K562 (cell line): Measurements from ENCODE around the gene ZNHIT3. TPM values are rescaled to one million over a fixed set of nuclear protein-coding genes. Genes with fewer than 3 reads are reported as not detected.
A peak's percentile ranks its signal among the peaks of the same experiment; 100 is the strongest.

Experiments used
- ARID2 ChIP-seq: fragments of 450-650 bp; IDR thresholded peaks from 2 replicates; pipeline ENCODE4 v1.6.1; 2017; ENCODE audit warnings: antibody characterized with exemption, mild to moderate bottlenecking
- EP300 ChIP-seq: IDR thresholded peaks from 2 replicates; pipeline ENCODE4 v1.6.1; 2012; ENCODE audit warnings: low read length, improper control_type of control experiment
- PCBP2 ChIP-seq: fragments of 200-400 bp; formaldehyde crosslinking; IDR thresholded peaks from 2 replicates; pipeline ENCODE4 v1.6.1; 2018; ENCODE audit warnings: low read length, low read depth, mild to moderate bottlenecking, moderate library complexity; ENCODE audit not compliant: poor library complexity, severe bottlenecking
- POLR2A ChIP-seq: fragments of 450-650 bp; conservative IDR thresholded peaks from 2 replicates; pipeline ENCODE4 v1.6.1; 2016
- POLR2AphosphoS5 ChIP-seq: IDR thresholded peaks from 2 replicates; pipeline ENCODE4 v1.6.1; 2011; ENCODE audit warnings: mild to moderate bottlenecking, low read depth, low read length, moderate library complexity; ENCODE audit not compliant: control insufficient read depth, insufficient read depth
- POU5F1 ChIP-seq: fragments of 150-350 bp; IDR thresholded peaks from 2 replicates; pipeline ENCODE4 v1.6.1; 2014; ENCODE audit warnings: borderline replicate concordance, low read length, low read depth, mild to moderate bottlenecking; ENCODE audit not compliant: partially characterized antibody
- RBFOX2 ChIP-seq: fragments of 200-400 bp; formaldehyde crosslinking; IDR thresholded peaks from 2 replicates; pipeline ENCODE4 v1.6.1; 2017; ENCODE audit warnings: low read depth, mild to moderate bottlenecking, low read length, moderate library complexity
- RBM25 ChIP-seq: fragments of 200-400 bp; formaldehyde crosslinking; IDR thresholded peaks from 2 replicates; pipeline ENCODE4 v1.6.1; 2018; ENCODE audit warnings: low read length, low read depth, moderate library complexity; ENCODE audit not compliant: severe bottlenecking
- RNF2 ChIP-seq: sonication (generic); IDR thresholded peaks from 2 replicates; pipeline ENCODE4 v1.6.1; 2016
- SIN3A ChIP-seq, 2 experiments: fragments of 150-350 bp in 1 of 2; IDR thresholded peaks; 2 replicates each; pipeline ENCODE4 v1.6.1; 2011 to 2016; ENCODE audit warnings: borderline replicate concordance in 2 of 2, low read depth in 2 of 2, low read length in 2 of 2, mild to moderate bottlenecking in 2 of 2, moderate library complexity in 2 of 2; ENCODE audit not compliant: control insufficient read depth in 1 of 2
- ZNF174 ChIP-seq: fragments of 250-450 bp; sonication (Bioruptor Pico); IDR thresholded peaks from 2 replicates; pipeline ENCODE4 v1.4.0; 2020; ENCODE audit warnings: mild to moderate bottlenecking
- ZNF766 ChIP-seq: fragments of 200-800 bp; sonication (Bioruptor generic); conservative IDR thresholded peaks from 2 replicates; pipeline ENCODE4 v1.6.1; 2016; ENCODE audit warnings: missing genetic modification characterization, missing compliant biosample characterization
- polyA plus RNA-seq, 8 experiments: library from polyadenylated mRNA; depleted of rRNA in 4 of 8; stranded (reverse) in 5 of 8; unstranded in 3 of 8; fragments of >200 nt; fragmentation: Nextera tagmentation in 2 of 8; fragmentation: Illumina TruSeq in 1 of 8; extraction: Ambion mirVana in 2 of 8; extraction: Trizol in 1 of 8; gene quantifications; 2 replicates each; pipeline versions ENCODE4 v1.2.1 to v1.2.3, GENCODE V29; 2011 to 2014; ENCODE audit warnings: inconsistent platforms in 1 of 8, missing spikeins in 1 of 8
- total RNA-seq, 7 experiments: library from RNA; depleted of rRNA in 6 of 7; stranded (reverse); fragments of >200 nt in 6 of 7; fragmentation: Illumina TruSeq in 2 of 7; extraction: Trizol in 2 of 7; gene quantifications; 2 replicates each; pipeline versions ENCODE4 v1.2.1 to v1.2.3, GENCODE V29; 2011 to 2021; ENCODE audit warnings: low replicate concordance in 1 of 7
- TF ChIP-seq, protein P1 (sequence below): fragments of 200-800 bp; sonication (Bioruptor generic); IDR thresholded peaks from 2 replicates; pipeline ENCODE4 v1.6.1; 2017; ENCODE audit warnings: missing genetic modification characterization, missing compliant biosample characterization
- TF ChIP-seq, protein P2 (sequence below), 2 experiments: fragments of 250-450 bp in 1 of 2; fragments of 450-650 bp in 1 of 2; sonication (Bioruptor Pico) in 1 of 2; IDR thresholded peaks; 2 replicates each; pipeline versions ENCODE4 v1.6.1 to v1.8.0; 2016 to 2021; ENCODE audit warnings: mild to moderate bottlenecking in 2 of 2, moderate library complexity in 2 of 2, missing compliant biosample characterization in 1 of 2, missing genetic modification characterization in 1 of 2
- TF ChIP-seq, protein P3 (sequence below): fragments of 450-650 bp; IDR thresholded peaks from 2 replicates; pipeline ENCODE4 v1.6.1; 2014; ENCODE audit warnings: low read depth, mild to moderate bottlenecking, moderate library complexity, borderline replicate concordance

Gene ZNHIT3
- total and polyA plus RNA-seq, 9 of the 15 experiments (the other 6 are each of a cell fraction or from before 2014, with no cell fraction given) = 45.0 to 300 (median 88.4) TPM

DNA sequence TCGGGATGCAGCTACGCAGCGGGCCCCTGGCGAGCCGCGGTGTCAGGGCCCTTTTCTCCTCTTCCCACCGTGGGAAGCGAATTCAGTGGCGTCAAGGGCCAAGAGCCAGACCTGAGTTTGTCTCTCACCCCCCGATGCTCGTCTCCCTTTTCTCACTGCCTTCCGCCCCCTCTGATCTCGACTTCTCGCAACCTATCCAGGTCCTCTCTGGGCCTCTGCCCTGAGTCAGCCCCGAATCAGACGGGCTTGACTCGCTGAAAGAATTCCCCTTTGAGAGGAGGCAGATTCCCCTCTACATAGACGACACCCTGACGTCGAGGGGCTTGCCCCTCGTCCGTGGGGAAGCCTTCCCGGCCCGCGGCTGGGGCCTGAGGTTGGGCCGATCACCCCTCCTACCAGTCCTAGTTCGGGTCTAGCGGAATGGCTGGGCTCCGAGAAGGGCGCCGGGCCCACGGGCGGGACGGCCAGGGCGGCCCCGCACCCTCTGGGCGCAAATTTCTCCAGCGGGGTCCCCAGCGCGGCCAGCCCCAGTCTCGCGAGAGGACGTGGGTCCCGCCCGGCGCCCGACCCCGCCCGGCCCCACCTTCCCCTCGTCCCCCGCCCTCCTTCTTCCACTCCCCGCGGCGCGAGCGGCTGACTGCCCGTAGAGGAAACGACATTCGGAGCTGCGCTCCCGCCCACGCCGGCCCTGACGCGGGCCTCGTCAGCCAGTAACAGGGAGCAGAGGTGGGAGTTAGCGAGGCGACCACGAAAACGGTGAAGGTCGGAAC, 58.0 kb downstream of the ZNHIT3 start, which contains the start of gene GGNBP2 (continued):
- TF ChIP-seq SIN3A (IDR thresholded peaks at IDR 0.05; ENCODE audit: borderline replicate concordance in 2 of 2, control insufficient read depth in 1 of 2, low read depth in 2 of 2, low read length in 2 of 2) (peak; percentile 42 to 71; a peak in 1 of 4 replicates), ZNF766 (CRISPR knock-in tag) (peak; percentile 59; the same call in 1 of the 2 replicates), POLR2A (peak; percentile 89), RBM25 (peak; percentile 86), POU5F1 (no peak), RNF2 (peak; percentile 21; the same call in 1 of the 2 replicates), ARID2 (peak; percentile 19; the same call in 1 of the 2 replicates), ZNF174 (CRISPR knock-in tag) (no peak), EP300 (peak; percentile 40), PCBP2 (no peak), POLR2AphosphoS5 (peak; percentile 88), RBFOX2 (peak; percentile 92)
- TF ChIP-seq, protein P1, sequence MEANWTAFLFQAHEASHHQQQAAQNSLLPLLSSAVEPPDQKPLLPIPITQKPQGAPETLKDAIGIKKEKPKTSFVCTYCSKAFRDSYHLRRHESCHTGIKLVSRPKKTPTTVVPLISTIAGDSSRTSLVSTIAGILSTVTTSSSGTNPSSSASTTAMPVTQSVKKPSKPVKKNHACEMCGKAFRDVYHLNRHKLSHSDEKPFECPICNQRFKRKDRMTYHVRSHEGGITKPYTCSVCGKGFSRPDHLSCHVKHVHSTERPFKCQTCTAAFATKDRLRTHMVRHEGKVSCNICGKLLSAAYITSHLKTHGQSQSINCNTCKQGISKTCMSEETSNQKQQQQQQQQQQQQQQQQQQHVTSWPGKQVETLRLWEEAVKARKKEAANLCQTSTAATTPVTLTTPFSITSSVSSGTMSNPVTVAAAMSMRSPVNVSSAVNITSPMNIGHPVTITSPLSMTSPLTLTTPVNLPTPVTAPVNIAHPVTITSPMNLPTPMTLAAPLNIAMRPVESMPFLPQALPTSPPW (CRISPR knock-in tag) = peak; percentile 91
- TF ChIP-seq, protein P2, sequence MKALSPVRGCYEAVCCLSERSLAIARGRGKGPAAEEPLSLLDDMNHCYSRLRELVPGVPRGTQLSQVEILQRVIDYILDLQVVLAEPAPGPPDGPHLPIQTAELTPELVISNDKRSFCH (CRISPR knock-in tag; IDR thresholded peaks at IDR 0.05) = no peak
- TF ChIP-seq, protein P2 (tag; IDR thresholded peaks at IDR 0.05) = 0 out of 2 replicates have a peak, but pooled peaks have one; percentile 34
- TF ChIP-seq, protein P3, sequence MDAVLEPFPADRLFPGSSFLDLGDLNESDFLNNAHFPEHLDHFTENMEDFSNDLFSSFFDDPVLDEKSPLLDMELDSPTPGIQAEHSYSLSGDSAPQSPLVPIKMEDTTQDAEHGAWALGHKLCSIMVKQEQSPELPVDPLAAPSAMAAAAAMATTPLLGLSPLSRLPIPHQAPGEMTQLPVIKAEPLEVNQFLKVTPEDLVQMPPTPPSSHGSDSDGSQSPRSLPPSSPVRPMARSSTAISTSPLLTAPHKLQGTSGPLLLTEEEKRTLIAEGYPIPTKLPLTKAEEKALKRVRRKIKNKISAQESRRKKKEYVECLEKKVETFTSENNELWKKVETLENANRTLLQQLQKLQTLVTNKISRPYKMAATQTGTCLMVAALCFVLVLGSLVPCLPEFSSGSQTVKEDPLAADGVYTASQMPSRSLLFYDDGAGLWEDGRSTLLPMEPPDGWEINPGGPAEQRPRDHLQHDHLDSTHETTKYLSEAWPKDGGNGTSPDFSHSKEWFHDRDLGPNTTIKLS = 0 out of 2 replicates have a peak, but pooled peaks have one; percentile 30
